Endometrial microvascular endothelial cells (primary cell): ENCODE results near the gene IRX2. TPM values are rescaled to one million over a fixed set of nuclear protein-coding genes. Genes with fewer than 3 reads are reported as not detected.

Experiments used
- in situ Hi-C: cut with HindIII; loops from 2 replicates; pipeline ENCODE4 v1.10.0; 2017; ENCODE audit warnings: low sequenced_read_pairs, low pct_unique_long_range_greater_than_20kb; ENCODE audit errors: inconsistent ontology term
- total RNA-seq: library from RNA; depleted of rRNA; stranded (reverse); fragments of >200 nt; gene quantifications from one replicate; pipeline ENCODE4 v1.2.3, GENCODE V29; 2015; ENCODE audit errors: inconsistent ontology term

IRX2 gene
- total RNA-seq, 1 donor from 2014 or later = not detected

- in situ Hi-C loops = no loop called here
Observed at GRCh38 chr5:2757563-2758351, 6.3 kb upstream of the IRX2 start.

- in situ Hi-C loops = no loop called here
Observed at GRCh38 chr5:2756211-2757152, 5.0 kb upstream of the IRX2 start.

- in situ Hi-C loops = no loop called here
Observed at GRCh38 chr5:2755681-2756171, 4.2 kb upstream of the IRX2 start.

GRCh38 chr5:2755076-2755680 is 3.7 kb upstream of the IRX2 start:
- in situ Hi-C loops = no loop called here

- in situ Hi-C loops = no loop called here
Observed at GRCh38 chr5:2754581-2755075, 3.2 kb upstream of the IRX2 start.

- in situ Hi-C loops = no loop called here
Observed at GRCh38 chr5:2753452-2754420, 2.3 kb upstream of the IRX2 start.

- in situ Hi-C loops = no loop called here
Observed at GRCh38 chr5:2752821-2753439, 1.5 kb upstream of the IRX2 start.

GRCh38 chr5:2752059-2752820 is 763 bp upstream of the IRX2 start:
- in situ Hi-C loops = no loop called here

- in situ Hi-C loops = no loop called here
Observed at GRCh38 chr5:2750758-2751464, 566 bp downstream of the IRX2 start.

GRCh38 chr5:2750026-2750757 is 1.3 kb downstream of the IRX2 start:
- in situ Hi-C loops = no loop called here

GRCh38 chr5:2749514-2750025 is 1.9 kb downstream of the IRX2 start:
- in situ Hi-C loops = no loop called here

GRCh38 chr5:2748861-2749513 is 2.5 kb downstream of the IRX2 start:
- in situ Hi-C loops = no loop called here

- in situ Hi-C loops = no loop called here
Observed at GRCh38 chr5:2748179-2748860, 3.2 kb downstream of the IRX2 start.

GRCh38 chr5:2747363-2748162 is 3.9 kb downstream of the IRX2 start:
- in situ Hi-C loops = no loop called here
